ENCODE results near the gene IDI1. TPM values are rescaled to one million over a fixed set of nuclear protein-coding genes. Genes with fewer than 3 reads are reported as not detected.

IDI1 gene
- total RNA-seq, 2 experiments from 2014 or later: 40.4 to 66.0 TPM

GRCh38 chr10:990808-991207 is 58.1 kb downstream of the IDI1 start:
- ATAC-seq (no peak), DNase-seq (no peak)
- Mint-ChIP-seq H3K36me3 (ENCODE audit: low read depth) (peaks cover 61% of the 10 kb centered on the region), H3K27ac (peak overlapping the region; percentile 76), H3K27me3 (no peaks in the 10 kb centered on the region), H3K9me3 (ENCODE audit: low read depth) (no peaks in the 10 kb centered on the region), H3K4me3 (peak overlapping the region; percentile 93), H3K4me1 (peaks cover 40% of the 10 kb centered on the region)
- intact Hi-C loops (cut with DNase I, micrococcal nuclease): no loop called here
- ChIA-PET POLR2A (no interaction called here), CTCF (no interaction called here)

Other genes starting within 250 kb of the IDI1 start
- gene LARP4B, start 117.4 kb downstream of the IDI1 start, total RNA-seq: 10 to 100 TPM; 88.2 to 97.5 TPM
- 100 to 1,000 TPM; 109 to 116 TPM for gene GTPBP4, start 60.7 kb downstream of the IDI1 start, total RNA-seq
- gene IDI2, start 23.3 kb downstream of the IDI1 start, total RNA-seq: not detected
- 10 to 100 TPM; 16.3 to 16.8 TPM for gene WDR37, start 7.3 kb upstream of the IDI1 start, total RNA-seq